HG03064 (cell line): ENCODE data around the gene GRK4.
"Not testable (repeated sequence)": the region's sequence is repeated elsewhere in the genome, so short reads cannot be mapped to it uniquely, and the experiment has no call there.

Experiments used
- ATAC-seq: cut with Tn5 transposase; IDR thresholded peaks from one replicate; pipeline ENCODE4 v1.9.1; 2021; ENCODE audit warnings: low read depth; ENCODE audit not compliant: unreplicated experiment

GRK4 gene

GRCh38 chr4:2954358-2955185 lies 8.8 kb upstream of the GRK4 start:
- no peak for ATAC-seq

GRCh38 chr4:2955186-2956044 lies 8.0 kb upstream of the GRK4 start:
- not testable (repeated sequence) for ATAC-seq

GRCh38 chr4:2958446-2958845 lies 4.9 kb upstream of the GRK4 start:
- no peak for ATAC-seq

- ATAC-seq, result not testable (repeated sequence)
Measured at GRCh38 chr4:2960450-2960849, 2.9 kb upstream of the GRK4 start.

GRCh38 chr4:2961421-2961810 lies 2.0 kb upstream of the GRK4 start:
- ATAC-seq, result no peak

GRCh38 chr4:2961811-2962441 lies 1.4 kb upstream of the GRK4 start:
- ATAC-seq, result no peak

GRCh38 chr4:2962614-2963174 lies 677 bp upstream of the GRK4 start:
- ATAC-seq, result peak; percentile 29

GRCh38 chr4:2963966-2964471 lies 648 bp downstream of the GRK4 start:
- peak; percentile 34 for ATAC-seq

GRCh38 chr4:2964706-2965258 lies 1.4 kb downstream of the GRK4 start:
- ATAC-seq, result no peak

GRCh38 chr4:2965262-2965661 lies 1.9 kb downstream of the GRK4 start:
- ATAC-seq, result no peak

GRCh38 chr4:2968381-2968780 lies 5.0 kb downstream of the GRK4 start:
- ATAC-seq, result no peak

GRCh38 chr4:2971275-2971674 lies 7.9 kb downstream of the GRK4 start:
- ATAC-seq, result no peak

GRCh38 chr4:2977211-2978088 lies 14.1 kb downstream of the GRK4 start:
- ATAC-seq, result no peak

- no peak for ATAC-seq
Measured at GRCh38 chr4:2981256-2981819, 18.0 kb downstream of the GRK4 start.

GRCh38 chr4:2982012-2982411 lies 18.6 kb downstream of the GRK4 start:
- ATAC-seq, result no peak

- ATAC-seq, result not testable (repeated sequence)
Measured at GRCh38 chr4:2983715-2984114, 20.3 kb downstream of the GRK4 start.

- no peak for ATAC-seq
Measured at GRCh38 chr4:2991243-2991642, 27.9 kb downstream of the GRK4 start.

GRCh38 chr4:2994917-2995316 lies 31.5 kb downstream of the GRK4 start:
- no peak for ATAC-seq
